GM21576 (cell line): ENCODE data around the gene TNFRSF13B.
"Not testable (repeated sequence)": the region's sequence is repeated elsewhere in the genome, so short reads cannot be mapped to it uniquely, and the experiment has no call there.

Source experiments
- ATAC-seq: cut with Tn5 transposase; IDR thresholded peaks from one replicate; pipeline ENCODE4 v1.9.1; 2021; ENCODE audit warnings: mild to moderate bottlenecking, moderate library complexity; ENCODE audit not compliant: unreplicated experiment

TNFRSF13B gene

GRCh38 chr17:16968786-16969185 is 3.1 kb downstream of the TNFRSF13B start:
- ATAC-seq, result no peak

- no peak for ATAC-seq
Measured at GRCh38 chr17:16962804-16963203, 9.1 kb downstream of the TNFRSF13B start.

GRCh38 chr17:16961792-16962191 is 10.1 kb downstream of the TNFRSF13B start:
- ATAC-seq, result no peak

- ATAC-seq, result not testable (repeated sequence)
Measured at GRCh38 chr17:16961022-16961421, 10.9 kb downstream of the TNFRSF13B start.

- ATAC-seq, result not testable (repeated sequence)
Measured at GRCh38 chr17:16955011-16955410, 16.9 kb downstream of the TNFRSF13B start.

- ATAC-seq, result no peak
Measured at GRCh38 chr17:16954521-16954920, 17.4 kb downstream of the TNFRSF13B start.

GRCh38 chr17:16953841-16954240 is 18.1 kb downstream of the TNFRSF13B start:
- ATAC-seq, result no peak

GRCh38 chr17:16953347-16953746 is 18.6 kb downstream of the TNFRSF13B start:
- ATAC-seq, result no peak

- no peak for ATAC-seq
Measured at GRCh38 chr17:16952401-16952800, 19.5 kb downstream of the TNFRSF13B start.

- ATAC-seq, result no peak
Measured at GRCh38 chr17:16950488-16950887, 21.4 kb downstream of the TNFRSF13B start.

GRCh38 chr17:16948587-16949376 is 23.1 kb downstream of the TNFRSF13B start:
- no peak for ATAC-seq

GRCh38 chr17:16947470-16947869 is 24.4 kb downstream of the TNFRSF13B start:
- ATAC-seq, result no peak

- no peak for ATAC-seq
Measured at GRCh38 chr17:16945663-16946218, 26.2 kb downstream of the TNFRSF13B start.

GRCh38 chr17:16945136-16945482 is 26.8 kb downstream of the TNFRSF13B start:
- ATAC-seq, result no peak

- ATAC-seq, result no peak
Measured at GRCh38 chr17:16944334-16945135, 27.4 kb downstream of the TNFRSF13B start.

GRCh38 chr17:16943541-16944333 is 28.2 kb downstream of the TNFRSF13B start:
- no peak for ATAC-seq

GRCh38 chr17:16943032-16943352 is 28.9 kb downstream of the TNFRSF13B start:
- ATAC-seq, result no peak

GRCh38 chr17:16942141-16943031 is 29.5 kb downstream of the TNFRSF13B start:
- ATAC-seq, result no peak

GRCh38 chr17:16941072-16942036 is 30.6 kb downstream of the TNFRSF13B start:
- ATAC-seq, result no peak
